H9 (cell line): ENCODE data around the gene SUPT6H. TPM values are rescaled to one million over a fixed set of nuclear protein-coding genes. Genes with fewer than 3 reads are reported as not detected.

Source experiments
- DNase-seq: peaks from one replicate; pipeline ENCODE4 v3.0.0-alpha.2; 2017
- H2AFZ ChIP-seq: one replicate; pipeline ENCODE4 v1.6.1; 2013; ENCODE audit warnings: mild to moderate bottlenecking, low read length, control low read depth, moderate library complexity
- H2AK5ac ChIP-seq: 2 replicates; pipeline ENCODE4 v1.6.1; 2013; ENCODE audit warnings: low read length, control low read depth, mixed read lengths; ENCODE audit not compliant: insufficient read length
- H2BK120ac ChIP-seq: one replicate; pipeline ENCODE4 v1.6.1; 2013; ENCODE audit warnings: low read depth, mild to moderate bottlenecking, low read length, control low read depth, inconsistent platforms; ENCODE audit not compliant: poor library complexity, severe bottlenecking
- H2BK12ac ChIP-seq: 2 replicates; pipeline ENCODE4 v1.6.1; 2013; ENCODE audit warnings: low read length, control low read depth, mixed read lengths, low read depth; ENCODE audit not compliant: insufficient read length
- H2BK15ac ChIP-seq: 2 replicates; pipeline ENCODE4 v1.6.1; 2013; ENCODE audit warnings: low read depth, low read length, control low read depth
- H2BK20ac ChIP-seq: one replicate; pipeline ENCODE4 v1.6.1; 2013; ENCODE audit warnings: low read depth, mild to moderate bottlenecking, low read length, control low read depth, inconsistent platforms; ENCODE audit not compliant: poor library complexity, severe bottlenecking
- H2BK5ac ChIP-seq: 2 replicates; pipeline ENCODE4 v1.6.1; 2013; ENCODE audit warnings: low read length, control low read depth, mixed read lengths; ENCODE audit not compliant: insufficient read length
- H3K14ac ChIP-seq: 2 replicates; pipeline ENCODE4 v1.6.1; 2013; ENCODE audit warnings: low read length, control low read depth; ENCODE audit not compliant: insufficient read depth
- H3K18ac ChIP-seq: 2 replicates; pipeline ENCODE4 v1.6.1; 2013; ENCODE audit warnings: low read depth, mild to moderate bottlenecking, mixed read lengths, low read length, control low read depth; ENCODE audit not compliant: insufficient read length
- H3K23ac ChIP-seq: 2 replicates; pipeline ENCODE4 v1.6.1; 2013; ENCODE audit warnings: low read length, control low read depth, mixed read lengths, low read depth; ENCODE audit not compliant: insufficient read length
- H3K23me2 ChIP-seq: 2 replicates; pipeline ENCODE4 v1.6.1; 2013; ENCODE audit warnings: low read depth, mild to moderate bottlenecking, mixed read lengths, low read length, control low read depth; ENCODE audit not compliant: insufficient read length, poor library complexity, severe bottlenecking
- H3K27ac ChIP-seq: 2 replicates; pipeline ENCODE4 v1.5.1; 2013; ENCODE audit warnings: low read length, control low read depth, mixed read lengths, low read depth; ENCODE audit not compliant: insufficient read length
- H3K27me3 ChIP-seq: 2 replicates; pipeline ENCODE4 v1.6.1; 2013; ENCODE audit warnings: low read length, control low read depth, inconsistent platforms; ENCODE audit not compliant: insufficient read depth
- H3K4ac ChIP-seq: 2 replicates; pipeline ENCODE4 v1.6.1; 2013; ENCODE audit warnings: low read depth, mild to moderate bottlenecking, control low read depth, inconsistent platforms, low read length, moderate library complexity
- H3K4me1 ChIP-seq: 2 replicates; pipeline ENCODE4 v1.6.1; 2013; ENCODE audit warnings: low read length, control low read depth, inconsistent platforms; ENCODE audit not compliant: insufficient read depth
- H3K4me2 ChIP-seq: 2 replicates; pipeline ENCODE4 v1.6.1; 2013; ENCODE audit warnings: low read length, control low read depth, mixed read lengths; ENCODE audit not compliant: insufficient read length, insufficient read depth
- H3K56ac ChIP-seq: 2 replicates; pipeline ENCODE4 v1.6.1; 2013; ENCODE audit warnings: low read depth, mild to moderate bottlenecking, mixed read lengths, low read length, control low read depth; ENCODE audit not compliant: insufficient read length
- H3K79me1 ChIP-seq: 2 replicates; pipeline ENCODE4 v1.6.1; 2013; ENCODE audit warnings: low read depth, mild to moderate bottlenecking, moderate library complexity, low read length, control low read depth, inconsistent platforms; ENCODE audit not compliant: insufficient read depth, poor library complexity, severe bottlenecking
- H3K79me2 ChIP-seq: 2 replicates; pipeline ENCODE4 v1.6.1; 2013; ENCODE audit warnings: low read length, control low read depth, inconsistent platforms; ENCODE audit not compliant: insufficient read depth
- H3K9ac ChIP-seq: 2 replicates; pipeline ENCODE4 v1.6.1; 2013; ENCODE audit warnings: low read length, control low read depth, mixed read lengths; ENCODE audit not compliant: insufficient read length; ENCODE audit errors: extremely low read depth
- H3K9me3 ChIP-seq: one replicate; pipeline ENCODE4 v1.6.1; 2013; ENCODE audit warnings: low read depth, low read length, inconsistent platforms; ENCODE audit not compliant: control insufficient read depth
- H3T11ph ChIP-seq: one replicate; pipeline ENCODE4 v1.6.1; 2013; ENCODE audit warnings: mild to moderate bottlenecking, low read length, control low read depth, inconsistent platforms
- H4K20me1 ChIP-seq: one replicate; pipeline ENCODE4 v1.6.1; 2013; ENCODE audit not compliant: control insufficient read depth, insufficient read length, insufficient read depth
- H4K5ac ChIP-seq: 2 replicates; pipeline ENCODE4 v1.6.1; 2013; ENCODE audit warnings: low read depth, mild to moderate bottlenecking, mixed read lengths, low read length, control low read depth; ENCODE audit not compliant: insufficient read length
- H4K8ac ChIP-seq: replicated peaks from 2 replicates; pipeline ENCODE4 v1.6.1; 2013; ENCODE audit warnings: low read length, control low read depth, mixed read lengths, low read depth; ENCODE audit not compliant: insufficient read length
- H4K91ac ChIP-seq: 2 replicates; pipeline ENCODE4 v1.6.1; 2013; ENCODE audit warnings: low read depth, mild to moderate bottlenecking, moderate library complexity, mixed read lengths, low read length, control low read depth; ENCODE audit not compliant: insufficient read length
- H3K27ac Mint-ChIP-seq, 3 experiments: 2 replicates in 2 of 3; 3 replicates in 1 of 3; pipeline ENCODE4 v1.8.0; 2020 to 2021; ENCODE audit warnings: mixed read lengths in 3 of 3, mild to moderate bottlenecking in 1 of 3, moderate library complexity in 1 of 3
- H3K27me3 Mint-ChIP-seq: 2 replicates; pipeline ENCODE4 v1.8.0; 2021; ENCODE audit warnings: low read depth, mild to moderate bottlenecking, moderate library complexity, mixed read lengths
- H3K36me3 Mint-ChIP-seq, 3 experiments: 2 replicates in 2 of 3; 3 replicates in 1 of 3; pipeline ENCODE4 v1.8.0; 2020 to 2021; ENCODE audit warnings: low read depth in 3 of 3, mixed read lengths in 3 of 3; ENCODE audit not compliant: insufficient read depth in 1 of 3
- H3K4me1 Mint-ChIP-seq, 2 experiments: 2 replicates each; pipeline ENCODE4 v1.8.0; 2020; ENCODE audit warnings: mixed read lengths in 2 of 2
- H3K4me3 Mint-ChIP-seq, 2 experiments: 2 replicates in 1 of 2; 3 replicates in 1 of 2; pipeline ENCODE4 v1.8.0; 2020 to 2021; ENCODE audit warnings: mild to moderate bottlenecking in 2 of 2, mixed read lengths in 2 of 2, moderate library complexity in 1 of 2
- H3K9me3 Mint-ChIP-seq, 2 experiments: 2 replicates in 1 of 2; 3 replicates in 1 of 2; pipeline ENCODE4 v1.8.0; 2020; ENCODE audit warnings: mild to moderate bottlenecking in 2 of 2, mixed read lengths in 2 of 2, moderate library complexity in 1 of 2
- WGBS: extraction: QIAGEN DNeasy Blood & Tissue Kit; methylation state at CpG from one replicate; pipeline ENCODE4 v1.1.7; 2013; ENCODE audit warnings: missing lambda C conversion rate, low lambda C conversion rate, mixed read lengths; ENCODE audit not compliant: insufficient read length; ENCODE audit errors: extremely low coverage; 5-methylcytosine and 5-hydroxymethylcytosine counted together
- total RNA-seq: library from RNA; stranded (reverse); gene quantifications from 2 replicates; pipeline ENCODE4 v1.2.1, GENCODE V29; 2021
- TF ChIP-seq, protein P1 (sequence below): fragments of 200-600 bp; sonication (generic); conservative IDR thresholded peaks from 3 replicates; pipeline ENCODE4 v1.8.0; 2021; ENCODE audit warnings: antibody characterized with exemption, mild to moderate bottlenecking

The SUPT6H gene
- total RNA-seq, 1 experiment from 2014 or later = 85.8 TPM

DNA sequence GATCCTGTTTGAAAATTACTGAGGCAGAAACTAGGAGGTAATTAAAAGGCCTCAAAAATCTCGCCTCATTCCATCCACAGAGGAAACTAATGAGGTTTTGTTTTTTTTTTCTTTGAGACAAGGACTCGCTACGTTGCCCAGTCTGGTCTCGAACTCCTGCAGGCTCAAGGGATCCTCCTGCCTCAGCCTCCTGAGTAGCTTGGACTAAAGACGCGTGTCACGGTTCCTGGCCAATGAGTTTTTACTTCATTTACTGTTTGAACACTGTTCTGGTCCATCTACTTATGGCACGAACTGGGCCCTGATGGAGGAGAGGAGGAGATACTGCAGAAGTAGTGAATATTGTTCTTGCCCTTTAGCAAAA, 16.4 kb upstream of the SUPT6H start:
- no peaks in the 10 kb centered on the region for H3K9me3 ChIP-seq
- no peak overlapping the region for H3K4ac ChIP-seq
- H4K8ac ChIP-seq = no peak overlapping the region
- peaks cover 14 to 23% of the 10 kb centered on the region in 2 experiments for H3K4me1 Mint-ChIP-seq
- DNase-seq = no peak
- no peak overlapping the region for H2BK12ac ChIP-seq
- no peak overlapping the region for H2BK120ac ChIP-seq
- no peaks in the 10 kb centered on the region for H3K27me3 ChIP-seq
- no peaks in the 10 kb centered on the region for H3K79me1 ChIP-seq
- WGBS = no CpG with 5 or more reads among the region's 8 CpGs
- peak overlapping the region; percentile 32 for H3K4me2 ChIP-seq
- H2BK15ac ChIP-seq = no peak overlapping the region
- no peak overlapping the region for H3K23ac ChIP-seq
- peak overlapping the region in 2 of 3 experiments; percentile 39 to 57; a peak in 2 of 7 replicates for H3K27ac Mint-ChIP-seq
- H2BK5ac ChIP-seq = no peak overlapping the region
- H4K5ac ChIP-seq = no peak overlapping the region
- no peaks in the 10 kb centered on the region; the same call in 1 of the 2 replicates for H3K79me2 ChIP-seq
- no peaks in the 10 kb centered on the region for H3K4me1 ChIP-seq
- H3K36me3 Mint-ChIP-seq = peaks cover 17 to 54% (median 43%) of the 10 kb centered on the region in 3 experiments
- no peak overlapping the region for H3T11ph ChIP-seq
- no peak overlapping the region for H3K27ac ChIP-seq
- peaks cover 6% of the 10 kb centered on the region for H3K23me2 ChIP-seq
- H3K9me3 Mint-ChIP-seq = no peaks in the 10 kb centered on the region
- no peak overlapping the region for H2AFZ ChIP-seq
- no peak overlapping the region for H4K91ac ChIP-seq
- H4K20me1 ChIP-seq = no peaks in the 10 kb centered on the region
- H3K56ac ChIP-seq = no peak overlapping the region
- TF ChIP-seq, protein P1, sequence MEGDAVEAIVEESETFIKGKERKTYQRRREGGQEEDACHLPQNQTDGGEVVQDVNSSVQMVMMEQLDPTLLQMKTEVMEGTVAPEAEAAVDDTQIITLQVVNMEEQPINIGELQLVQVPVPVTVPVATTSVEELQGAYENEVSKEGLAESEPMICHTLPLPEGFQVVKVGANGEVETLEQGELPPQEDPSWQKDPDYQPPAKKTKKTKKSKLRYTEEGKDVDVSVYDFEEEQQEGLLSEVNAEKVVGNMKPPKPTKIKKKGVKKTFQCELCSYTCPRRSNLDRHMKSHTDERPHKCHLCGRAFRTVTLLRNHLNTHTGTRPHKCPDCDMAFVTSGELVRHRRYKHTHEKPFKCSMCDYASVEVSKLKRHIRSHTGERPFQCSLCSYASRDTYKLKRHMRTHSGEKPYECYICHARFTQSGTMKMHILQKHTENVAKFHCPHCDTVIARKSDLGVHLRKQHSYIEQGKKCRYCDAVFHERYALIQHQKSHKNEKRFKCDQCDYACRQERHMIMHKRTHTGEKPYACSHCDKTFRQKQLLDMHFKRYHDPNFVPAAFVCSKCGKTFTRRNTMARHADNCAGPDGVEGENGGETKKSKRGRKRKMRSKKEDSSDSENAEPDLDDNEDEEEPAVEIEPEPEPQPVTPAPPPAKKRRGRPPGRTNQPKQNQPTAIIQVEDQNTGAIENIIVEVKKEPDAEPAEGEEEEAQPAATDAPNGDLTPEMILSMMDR = no peak
- H2BK20ac ChIP-seq = no peak overlapping the region
- H2AK5ac ChIP-seq = no peak overlapping the region
- H3K4me3 Mint-ChIP-seq = peak overlapping the region; percentile 82 to 87
- no peak overlapping the region for H3K14ac ChIP-seq
- no peak overlapping the region for H3K18ac ChIP-seq
- peak overlapping the region; percentile 27 for H3K9ac ChIP-seq
- H3K27me3 Mint-ChIP-seq = no peaks in the 10 kb centered on the region
